Panc1 (cell line): ENCODE data around the gene AMDHD2. TPM values are rescaled to one million over a fixed set of nuclear protein-coding genes. Genes with fewer than 3 reads are reported as not detected.

Experiments used
- ATAC-seq: fragments of 200-7000 bp; cut with Tn5 transposase; 2 replicates; pipeline ENCODE4 v1.9.1; 2020; ENCODE audit warnings: mild to moderate bottlenecking, moderate library complexity
- BruUV-seq: library from RNA; stranded (reverse); fragments of 400-500 nt; replicated peaks from 2 replicates; lab custom pipeline; 2021; lab: Mats Ljungman, UMichigan
- CTCF ChIA-PET: fragments of 300-600 bp; sonication (Branson Sonifier 250); formaldehyde crosslinking; loops from one replicate; lab custom pipeline; 2022; ENCODE audit warnings: antibody characterized with exemption; lab: Charles Lee
- POLR2A ChIA-PET: fragments of 300-600 bp; sonication (Branson Sonifier 250); formaldehyde crosslinking; loops from one replicate; lab custom pipeline; 2022; ENCODE audit warnings: antibody characterized with exemption; lab: Charles Lee
- DNase-seq: peaks from one replicate; pipeline ENCODE4 v3.0.0-alpha.2; 2010; ENCODE audit warnings: low read depth, low spot score
- H3K27ac ChIP-seq: 2 replicates; pipeline ENCODE4 v1.5.1; 2011; ENCODE audit warnings: mild to moderate bottlenecking, low read length, inconsistent platforms
- H3K27me3 ChIP-seq: fragments of 200-500 bp; sonication (Bioruptor generic); 2 replicates; pipeline ENCODE4 v1.6.0; 2014; ENCODE audit warnings: low read length, inconsistent platforms; ENCODE audit not compliant: control insufficient read depth, insufficient read depth
- H3K36me3 ChIP-seq: fragments of 200-500 bp; sonication (Bioruptor generic); 2 replicates; pipeline ENCODE4 v1.5.1; 2014; ENCODE audit warnings: inconsistent platforms, mild to moderate bottlenecking, low read length, moderate library complexity; ENCODE audit not compliant: control insufficient read depth, insufficient read depth
- H3K4me1 ChIP-seq: 2 replicates; pipeline ENCODE4 v1.5.1; 2011; ENCODE audit warnings: inconsistent platforms, mild to moderate bottlenecking, low read length, moderate library complexity; ENCODE audit not compliant: control insufficient read depth, insufficient read depth
- H3K4me3 ChIP-seq, 2 experiments: 2 replicates each; pipeline ENCODE4 v1.5.1; 2011 to 2012; ENCODE audit warnings: low read depth in 2 of 2, low read length in 2 of 2, mild to moderate bottlenecking in 2 of 2, inconsistent platforms in 1 of 2, moderate library complexity in 1 of 2
- H3K9me3 ChIP-seq: fragments of 200-500 bp; sonication (Bioruptor generic); 2 replicates; pipeline ENCODE4 v1.5.1; 2014; ENCODE audit warnings: low read depth, mild to moderate bottlenecking, inconsistent platforms, low read length, moderate library complexity; ENCODE audit not compliant: control insufficient read depth, insufficient read depth
- POLR2AphosphoS5 ChIP-seq: IDR thresholded peaks from 2 replicates; pipeline ENCODE4 v1.6.1; 2012; ENCODE audit warnings: mild to moderate bottlenecking, low read depth, low read length, moderate library complexity
- SIN3A ChIP-seq: IDR thresholded peaks from 2 replicates; pipeline ENCODE4 v1.6.1; 2012; ENCODE audit warnings: low read depth, mild to moderate bottlenecking, low read length, moderate library complexity, borderline replicate concordance; ENCODE audit not compliant: insufficient read depth
- TCF7L2 ChIP-seq: IDR thresholded peaks from 2 replicates; pipeline ENCODE4 v1.6.1; 2011; ENCODE audit warnings: mild to moderate bottlenecking, low read depth, low read length, inconsistent platforms
- in situ Hi-C: cut with HindIII; loops from 2 replicates; pipeline ENCODE4 v1.10.0; 2016; ENCODE audit warnings: low sequenced_read_pairs, low pct_unique_long_range_greater_than_20kb
- intact Hi-C: fragments of 100-400 bp; cut with micrococcal nuclease; formaldehyde crosslinking; loops from one replicate; pipeline ENCODE4 v1.10.0; 2022; ENCODE audit not compliant: unreplicated experiment
- total RNA-seq: library from RNA; stranded (reverse); gene quantifications from one replicate; pipeline ENCODE4 v1.2.1, GENCODE V29; 2021; ENCODE audit not compliant: unreplicated experiment
- TF ChIP-seq, protein P1 (sequence below): fragments of 450-650 bp; IDR thresholded peaks from 2 replicates; pipeline ENCODE4 v1.5.1; 2017; ENCODE audit warnings: mild to moderate bottlenecking
- TF ChIP-seq, protein P2 (sequence below), 2 experiments: IDR thresholded peaks; 2 replicates each; pipeline ENCODE4 v1.6.1; 2011 to 2012; ENCODE audit warnings: low read depth in 2 of 2, control low read depth in 1 of 2, low read length in 1 of 2, mild to moderate bottlenecking in 1 of 2, moderate library complexity in 1 of 2; ENCODE audit not compliant: insufficient read depth in 1 of 2

Gene AMDHD2
- total RNA-seq, 1 experiment from 2014 or later, result 87.5 TPM

- ATAC-seq, result no peak
- POLR2A ChIA-PET, result no interaction called here
Measured at GRCh38 chr16:2476345-2476720, 43.8 kb upstream of the AMDHD2 start.

DNA sequence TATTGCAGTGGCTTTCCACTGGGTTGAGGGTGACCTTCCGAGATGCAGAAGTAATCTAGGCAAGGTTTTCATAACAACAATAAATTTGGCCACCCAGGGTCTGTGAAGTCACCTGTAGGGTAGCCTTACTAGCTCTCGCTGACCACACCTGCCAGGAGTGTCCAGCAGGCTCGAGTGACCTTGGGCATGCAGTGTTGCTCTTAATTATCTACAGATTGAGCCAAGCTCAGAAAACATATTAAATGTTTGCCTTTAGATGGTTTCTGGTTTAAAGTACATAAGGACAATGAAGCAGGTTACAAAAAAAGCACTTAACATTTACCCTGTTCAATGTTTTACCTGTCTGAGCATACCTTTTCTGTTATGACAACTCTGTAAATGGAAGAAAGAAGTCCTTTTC, 43.4 kb upstream of the AMDHD2 start:
- H3K36me3 ChIP-seq, result no peaks in the 10 kb centered on the region; the same call in 1 of the 2 replicates
- no peak for ATAC-seq
- POLR2A ChIA-PET, result interaction anchor here (1.1 kb wide), 1 partner anchor 8 kb away, joined by 3 read pairs; no protein-coding TSS in a partner anchor
- BruUV-seq, result no TSS peak
- no peak overlapping the region for H3K4me3 ChIP-seq
- peaks cover 29% of the 10 kb centered on the region for H3K4me1 ChIP-seq
- no peaks in the 10 kb centered on the region for H3K9me3 ChIP-seq
- in situ Hi-C loops (no loop called here), intact Hi-C loops (no loop called here)
- TF ChIP-seq, protein P1, sequence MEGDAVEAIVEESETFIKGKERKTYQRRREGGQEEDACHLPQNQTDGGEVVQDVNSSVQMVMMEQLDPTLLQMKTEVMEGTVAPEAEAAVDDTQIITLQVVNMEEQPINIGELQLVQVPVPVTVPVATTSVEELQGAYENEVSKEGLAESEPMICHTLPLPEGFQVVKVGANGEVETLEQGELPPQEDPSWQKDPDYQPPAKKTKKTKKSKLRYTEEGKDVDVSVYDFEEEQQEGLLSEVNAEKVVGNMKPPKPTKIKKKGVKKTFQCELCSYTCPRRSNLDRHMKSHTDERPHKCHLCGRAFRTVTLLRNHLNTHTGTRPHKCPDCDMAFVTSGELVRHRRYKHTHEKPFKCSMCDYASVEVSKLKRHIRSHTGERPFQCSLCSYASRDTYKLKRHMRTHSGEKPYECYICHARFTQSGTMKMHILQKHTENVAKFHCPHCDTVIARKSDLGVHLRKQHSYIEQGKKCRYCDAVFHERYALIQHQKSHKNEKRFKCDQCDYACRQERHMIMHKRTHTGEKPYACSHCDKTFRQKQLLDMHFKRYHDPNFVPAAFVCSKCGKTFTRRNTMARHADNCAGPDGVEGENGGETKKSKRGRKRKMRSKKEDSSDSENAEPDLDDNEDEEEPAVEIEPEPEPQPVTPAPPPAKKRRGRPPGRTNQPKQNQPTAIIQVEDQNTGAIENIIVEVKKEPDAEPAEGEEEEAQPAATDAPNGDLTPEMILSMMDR, result no peak
- no peak for TF ChIP-seq SIN3A
- TF ChIP-seq TCF7L2, result no peak
- TF ChIP-seq, protein P2, sequence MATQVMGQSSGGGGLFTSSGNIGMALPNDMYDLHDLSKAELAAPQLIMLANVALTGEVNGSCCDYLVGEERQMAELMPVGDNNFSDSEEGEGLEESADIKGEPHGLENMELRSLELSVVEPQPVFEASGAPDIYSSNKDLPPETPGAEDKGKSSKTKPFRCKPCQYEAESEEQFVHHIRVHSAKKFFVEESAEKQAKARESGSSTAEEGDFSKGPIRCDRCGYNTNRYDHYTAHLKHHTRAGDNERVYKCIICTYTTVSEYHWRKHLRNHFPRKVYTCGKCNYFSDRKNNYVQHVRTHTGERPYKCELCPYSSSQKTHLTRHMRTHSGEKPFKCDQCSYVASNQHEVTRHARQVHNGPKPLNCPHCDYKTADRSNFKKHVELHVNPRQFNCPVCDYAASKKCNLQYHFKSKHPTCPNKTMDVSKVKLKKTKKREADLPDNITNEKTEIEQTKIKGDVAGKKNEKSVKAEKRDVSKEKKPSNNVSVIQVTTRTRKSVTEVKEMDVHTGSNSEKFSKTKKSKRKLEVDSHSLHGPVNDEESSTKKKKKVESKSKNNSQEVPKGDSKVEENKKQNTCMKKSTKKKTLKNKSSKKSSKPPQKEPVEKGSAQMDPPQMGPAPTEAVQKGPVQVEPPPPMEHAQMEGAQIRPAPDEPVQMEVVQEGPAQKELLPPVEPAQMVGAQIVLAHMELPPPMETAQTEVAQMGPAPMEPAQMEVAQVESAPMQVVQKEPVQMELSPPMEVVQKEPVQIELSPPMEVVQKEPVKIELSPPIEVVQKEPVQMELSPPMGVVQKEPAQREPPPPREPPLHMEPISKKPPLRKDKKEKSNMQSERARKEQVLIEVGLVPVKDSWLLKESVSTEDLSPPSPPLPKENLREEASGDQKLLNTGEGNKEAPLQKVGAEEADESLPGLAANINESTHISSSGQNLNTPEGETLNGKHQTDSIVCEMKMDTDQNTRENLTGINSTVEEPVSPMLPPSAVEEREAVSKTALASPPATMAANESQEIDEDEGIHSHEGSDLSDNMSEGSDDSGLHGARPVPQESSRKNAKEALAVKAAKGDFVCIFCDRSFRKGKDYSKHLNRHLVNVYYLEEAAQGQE (IDR thresholded peaks at IDR 0.05; ENCODE audit: insufficient read depth in 1 of 2, low read depth in 2 of 2, low read length in 1 of 2), result no peak
- no peak for TF ChIP-seq POLR2AphosphoS5
- H3K27me3 ChIP-seq, result no peaks in the 10 kb centered on the region
- no peak for DNase-seq
- H3K27ac ChIP-seq, result no peak overlapping the region
- CTCF ChIA-PET, result no interaction called here

More at GRCh38 chr16:2476345-2476720, 43.8 kb upstream of the AMDHD2 start:
- CTCF ChIA-PET, result no interaction called here
- intact Hi-C loops, result no loop called here
- no peak for DNase-seq
- no TSS peak for BruUV-seq
- Histone ChIP-seq H3K4me3 (peak overlapping the region; percentile 58 to 60; a peak in 2 of 4 replicates), H3K36me3 (no peaks in the 10 kb centered on the region; the same call in 1 of the 2 replicates), H3K9me3 (no peaks in the 10 kb centered on the region), H3K27me3 (no peaks in the 10 kb centered on the region), H3K4me1 (peaks cover 33% of the 10 kb centered on the region), H3K27ac (peak overlapping the region; percentile 29; the same call in 1 of the 2 replicates)
- in situ Hi-C loops, result no loop called here
- TF ChIP-seq, protein P1, result no peak
- TF ChIP-seq POLR2AphosphoS5 (no peak), TCF7L2 (no peak), SIN3A (no peak)
- TF ChIP-seq, protein P2 (IDR thresholded peaks at IDR 0.05; ENCODE audit: insufficient read depth in 1 of 2, low read depth in 2 of 2, low read length in 1 of 2), result no peak
